Astrocyte (in vitro differentiated cells and primary cell): ENCODE data around the gene NR5A1. TPM values are rescaled to one million over a fixed set of nuclear protein-coding genes. Genes with fewer than 3 reads are reported as not detected.
A peak's percentile ranks its signal among the peaks of the same experiment; 100 is the strongest.

Experiments used
- DNase-seq: peaks from one replicate; pipeline ENCODE4 v3.0.0-alpha.2; 2010; ENCODE audit warnings: low read depth
- FAIRE-seq: peaks from 2 replicates; lab custom pipeline; 2011; peaks lifted over from hg19 to GRCh38; lab: Jason Lieb, UNC
- H2AFZ ChIP-seq: 2 replicates; pipeline ENCODE4 v1.6.0; 2012; ENCODE audit warnings: low read depth, low read length, inconsistent platforms
- H3K27ac ChIP-seq: 2 replicates; pipeline ENCODE4 v1.5.1; 2011; ENCODE audit warnings: low read depth, low read length, inconsistent platforms
- H3K27me3 ChIP-seq: 2 replicates; pipeline ENCODE4 v1.6.0; 2011; ENCODE audit warnings: low read length, inconsistent platforms; ENCODE audit not compliant: insufficient read depth
- H3K36me3 ChIP-seq: 2 replicates; pipeline ENCODE4 v1.5.1; 2011; ENCODE audit warnings: low read length, inconsistent platforms; ENCODE audit not compliant: insufficient read depth
- H3K4me1 ChIP-seq: 2 replicates; pipeline ENCODE4 v1.5.1; 2011; ENCODE audit warnings: low read length, inconsistent platforms; ENCODE audit not compliant: insufficient read depth
- H3K4me2 ChIP-seq: 2 replicates; pipeline ENCODE4 v1.6.0; 2012; ENCODE audit warnings: low read length, inconsistent platforms
- H3K4me3 ChIP-seq: 2 replicates; pipeline ENCODE4 v1.5.1; 2011; ENCODE audit warnings: low read depth, mild to moderate bottlenecking, low read length, inconsistent platforms; ENCODE audit not compliant: insufficient read depth
- H3K79me2 ChIP-seq: 2 replicates; pipeline ENCODE4 v1.6.0; 2012; ENCODE audit warnings: mild to moderate bottlenecking, low read length, inconsistent platforms; ENCODE audit not compliant: insufficient read depth
- H3K9ac ChIP-seq: 2 replicates; pipeline ENCODE4 v1.6.0; 2012; ENCODE audit warnings: mild to moderate bottlenecking, low read length, inconsistent platforms
- H3K9me3 ChIP-seq: 2 replicates; pipeline ENCODE4 v1.5.1; 2012; ENCODE audit warnings: low read depth, mild to moderate bottlenecking, low read length, inconsistent platforms; ENCODE audit not compliant: insufficient read depth
- H4K20me1 ChIP-seq: 2 replicates; pipeline ENCODE4 v1.6.0; 2012; ENCODE audit warnings: low read length, inconsistent platforms; ENCODE audit not compliant: insufficient read depth
- H3K27ac Mint-ChIP-seq: one replicate; pipeline ENCODE4 v1.8.0; 2021; ENCODE audit warnings: mild to moderate bottlenecking, mixed read lengths; ENCODE audit not compliant: unreplicated experiment
- H3K27me3 Mint-ChIP-seq: one replicate; pipeline ENCODE4 v1.8.0; 2021; ENCODE audit warnings: low read depth, mixed read lengths; ENCODE audit not compliant: unreplicated experiment
- H3K36me3 Mint-ChIP-seq: one replicate; pipeline ENCODE4 v1.8.0; 2021; ENCODE audit warnings: low read depth, mixed read lengths; ENCODE audit not compliant: unreplicated experiment
- H3K4me1 Mint-ChIP-seq: one replicate; pipeline ENCODE4 v1.8.0; 2021; ENCODE audit warnings: low read depth, mixed read lengths; ENCODE audit not compliant: unreplicated experiment
- H3K4me3 Mint-ChIP-seq: one replicate; pipeline ENCODE4 v1.8.0; 2021; ENCODE audit warnings: mild to moderate bottlenecking, moderate library complexity, mixed read lengths; ENCODE audit not compliant: unreplicated experiment
- H3K9me3 Mint-ChIP-seq: one replicate; pipeline ENCODE4 v1.8.0; 2021; ENCODE audit warnings: mild to moderate bottlenecking, mixed read lengths; ENCODE audit not compliant: unreplicated experiment
- EZH2 ChIP-seq: IDR thresholded peaks from 2 replicates; pipeline ENCODE4 v1.6.1; 2012; ENCODE audit warnings: mild to moderate bottlenecking, low read length, inconsistent platforms; ENCODE audit not compliant: insufficient read depth
- total RNA-seq: library from RNA; stranded (reverse); gene quantifications from 2 replicates; pipeline ENCODE4 v1.2.1, GENCODE V29; 2021
- TF ChIP-seq, protein P1 (sequence below): IDR thresholded peaks from 2 replicates; pipeline ENCODE4 v1.5.1; 2011; ENCODE audit warnings: low read depth, mild to moderate bottlenecking, inconsistent platforms, low read length, moderate library complexity; ENCODE audit not compliant: insufficient read depth

NR5A1 gene
- total RNA-seq, 1 donor from 2014 or later, result not detected

DNA sequence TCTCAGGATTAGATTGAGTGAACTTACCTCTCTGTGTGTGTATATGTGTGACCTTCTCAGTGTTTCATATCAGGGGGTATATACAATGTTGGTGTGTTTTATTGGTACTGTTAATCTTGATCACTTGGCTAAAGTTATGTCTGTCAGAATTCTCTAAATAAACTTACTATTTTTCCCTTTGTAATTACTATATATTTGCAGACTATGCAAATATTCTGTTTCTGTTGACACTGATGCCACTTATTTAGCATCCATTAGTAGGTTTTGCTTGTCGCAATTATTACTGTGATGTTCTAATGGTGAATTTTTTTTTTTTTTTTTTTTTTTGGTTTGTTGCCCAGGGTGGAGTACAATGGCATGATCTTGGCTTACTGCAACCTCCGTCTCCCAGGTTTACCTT is 42.9 kb upstream of the NR5A1 start:
- DNase-seq, result no peak
- Mint-ChIP-seq H3K4me1 (peaks cover 18% of the 10 kb centered on the region), H3K36me3 (peaks cover 5% of the 10 kb centered on the region), H3K4me3 (no peak overlapping the region), H3K9me3 (no peaks in the 10 kb centered on the region), H3K27ac (peak overlapping the region; percentile 43), H3K27me3 (no peaks in the 10 kb centered on the region)
- H3K27ac ChIP-seq, result no peak overlapping the region
- H3K4me1 ChIP-seq, result peaks cover 25% of the 10 kb centered on the region
- no peak for FAIRE-seq
- H2AFZ ChIP-seq, result no peak overlapping the region
- no peaks in the 10 kb centered on the region for H3K9me3 ChIP-seq
- no peaks in the 10 kb centered on the region for H3K79me2 ChIP-seq
- H3K4me3 ChIP-seq, result no peak overlapping the region
- H3K9ac ChIP-seq, result no peak overlapping the region
- H3K27me3 ChIP-seq, result no peaks in the 10 kb centered on the region
- no peak for TF ChIP-seq EZH2
- TF ChIP-seq, protein P1, sequence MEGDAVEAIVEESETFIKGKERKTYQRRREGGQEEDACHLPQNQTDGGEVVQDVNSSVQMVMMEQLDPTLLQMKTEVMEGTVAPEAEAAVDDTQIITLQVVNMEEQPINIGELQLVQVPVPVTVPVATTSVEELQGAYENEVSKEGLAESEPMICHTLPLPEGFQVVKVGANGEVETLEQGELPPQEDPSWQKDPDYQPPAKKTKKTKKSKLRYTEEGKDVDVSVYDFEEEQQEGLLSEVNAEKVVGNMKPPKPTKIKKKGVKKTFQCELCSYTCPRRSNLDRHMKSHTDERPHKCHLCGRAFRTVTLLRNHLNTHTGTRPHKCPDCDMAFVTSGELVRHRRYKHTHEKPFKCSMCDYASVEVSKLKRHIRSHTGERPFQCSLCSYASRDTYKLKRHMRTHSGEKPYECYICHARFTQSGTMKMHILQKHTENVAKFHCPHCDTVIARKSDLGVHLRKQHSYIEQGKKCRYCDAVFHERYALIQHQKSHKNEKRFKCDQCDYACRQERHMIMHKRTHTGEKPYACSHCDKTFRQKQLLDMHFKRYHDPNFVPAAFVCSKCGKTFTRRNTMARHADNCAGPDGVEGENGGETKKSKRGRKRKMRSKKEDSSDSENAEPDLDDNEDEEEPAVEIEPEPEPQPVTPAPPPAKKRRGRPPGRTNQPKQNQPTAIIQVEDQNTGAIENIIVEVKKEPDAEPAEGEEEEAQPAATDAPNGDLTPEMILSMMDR, result no peak
- H3K4me2 ChIP-seq, result no peak overlapping the region
- no peaks in the 10 kb centered on the region for H4K20me1 ChIP-seq
- no peaks in the 10 kb centered on the region for H3K36me3 ChIP-seq

DNA sequence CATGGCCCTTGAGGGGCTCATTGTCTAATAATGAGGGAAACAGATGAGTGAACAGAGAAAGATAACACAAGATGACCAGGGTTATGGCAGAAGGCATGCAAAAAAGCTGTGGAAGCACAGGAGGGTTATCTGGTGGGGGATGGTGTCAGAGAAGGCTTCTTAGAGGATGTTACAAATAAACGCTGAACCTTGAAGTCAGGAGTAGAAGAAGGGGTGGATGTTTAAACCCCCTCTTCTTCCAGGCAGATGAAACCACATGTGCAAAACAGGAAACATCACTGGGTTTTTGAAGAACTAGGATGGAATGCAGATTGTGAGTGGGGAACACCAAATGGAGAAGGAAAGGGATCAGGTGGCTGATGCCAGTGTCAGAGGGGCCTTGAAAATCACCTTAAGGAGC is 41.8 kb upstream of the NR5A1 start:
- no peak for DNase-seq
- Histone ChIP-seq H3K27ac (no peak overlapping the region), H3K4me3 (no peak overlapping the region), H2AFZ (no peak overlapping the region), H3K36me3 (no peaks in the 10 kb centered on the region), H3K79me2 (no peaks in the 10 kb centered on the region), H3K27me3 (no peaks in the 10 kb centered on the region), H3K9me3 (no peaks in the 10 kb centered on the region), H3K4me1 (peaks cover 21% of the 10 kb centered on the region), H3K4me2 (no peak overlapping the region), H3K9ac (no peak overlapping the region), H4K20me1 (no peaks in the 10 kb centered on the region)
- no peaks in the 10 kb centered on the region for H3K9me3 Mint-ChIP-seq
- FAIRE-seq, result no peak
- H3K4me3 Mint-ChIP-seq, result peak overlapping the region; percentile 10
- peaks cover 18% of the 10 kb centered on the region for H3K4me1 Mint-ChIP-seq
- peaks cover 5% of the 10 kb centered on the region for H3K36me3 Mint-ChIP-seq
- no peaks in the 10 kb centered on the region for H3K27me3 Mint-ChIP-seq
- H3K27ac Mint-ChIP-seq, result peak overlapping the region; percentile 82
- TF ChIP-seq EZH2, result no peak
- TF ChIP-seq, protein P1, result no peak

DNA sequence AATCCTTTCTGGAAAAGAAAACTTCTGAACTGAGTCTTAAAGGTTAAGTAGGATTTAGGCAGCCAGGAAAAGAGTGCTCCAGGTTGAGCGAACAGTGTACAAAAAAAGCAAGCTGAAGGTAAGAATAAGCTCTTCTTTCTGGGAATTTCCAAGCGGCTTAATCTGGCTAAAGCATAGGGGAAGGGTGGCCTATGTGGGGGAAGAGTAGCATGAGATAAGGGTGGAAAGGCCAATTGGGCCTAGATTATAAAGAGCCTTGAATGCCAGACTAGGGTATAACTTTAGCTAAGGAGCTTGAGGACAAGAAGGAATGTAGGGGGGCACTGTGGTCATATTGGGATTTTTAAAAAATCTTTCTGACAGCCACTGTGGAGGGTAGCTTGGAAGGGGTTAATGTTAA is 37.3 kb upstream of the NR5A1 start:
- no peak overlapping the region for H3K4me3 ChIP-seq
- H3K27ac ChIP-seq, result no peak overlapping the region
- H3K4me2 ChIP-seq, result no peak overlapping the region
- H3K27me3 ChIP-seq, result peaks cover 2% of the 10 kb centered on the region
- peaks cover 14% of the 10 kb centered on the region for H3K4me1 Mint-ChIP-seq
- H3K9ac ChIP-seq, result no peak overlapping the region
- no peaks in the 10 kb centered on the region for H3K27me3 Mint-ChIP-seq
- H3K79me2 ChIP-seq, result no peaks in the 10 kb centered on the region
- peaks cover 21% of the 10 kb centered on the region for H3K36me3 Mint-ChIP-seq
- H4K20me1 ChIP-seq, result no peaks in the 10 kb centered on the region
- H3K36me3 ChIP-seq, result no peaks in the 10 kb centered on the region
- no peaks in the 10 kb centered on the region for H3K9me3 Mint-ChIP-seq
- no peak overlapping the region for H3K27ac Mint-ChIP-seq
- no peaks in the 10 kb centered on the region for H3K9me3 ChIP-seq
- no peak overlapping the region for H2AFZ ChIP-seq
- FAIRE-seq (no peak), DNase-seq (no peak)
- no peaks in the 10 kb centered on the region for H3K4me1 ChIP-seq
- TF ChIP-seq, protein P1, result no peak
- no peak for TF ChIP-seq EZH2
- H3K4me3 Mint-ChIP-seq, result no peak overlapping the region
